ENCODE results near the gene LRP3.

The LRP3 gene

DNA sequence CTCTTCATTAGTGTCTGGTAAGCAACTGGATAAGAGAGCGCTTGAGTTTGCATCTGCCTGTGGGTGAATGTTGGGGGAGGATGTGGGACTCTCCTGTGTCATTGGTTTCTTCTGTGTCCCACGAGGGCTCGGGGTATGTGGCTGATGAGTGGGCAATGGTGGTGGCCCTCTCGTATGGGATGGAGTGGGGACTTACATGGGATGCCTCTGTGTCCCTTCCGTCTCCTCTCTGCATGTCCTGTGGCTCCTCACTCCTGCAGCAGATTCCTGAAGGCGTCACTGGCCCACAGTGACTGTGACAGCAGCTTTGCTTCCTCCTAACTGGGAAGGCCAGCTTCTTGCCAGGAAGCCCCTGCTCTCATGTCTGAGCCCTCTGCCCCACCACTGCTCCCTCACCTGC lies 2.6 kb upstream of the LRP3 start:
- no peak for DNase-seq (ENCODE audit: low spot score)
- Mint-ChIP-seq H3K4me1 (ENCODE audit: low read depth) (peaks cover under 1% of the 10 kb centered on the region), H3K36me3 (ENCODE audit: low read depth) (no peaks in the 10 kb centered on the region), H3K9me3 (no peaks in the 10 kb centered on the region), H3K4me3 (no peak overlapping the region), H3K27me3 (ENCODE audit: low read depth) (peaks cover 46% of the 10 kb centered on the region), H3K27ac (no peak overlapping the region)

DNA sequence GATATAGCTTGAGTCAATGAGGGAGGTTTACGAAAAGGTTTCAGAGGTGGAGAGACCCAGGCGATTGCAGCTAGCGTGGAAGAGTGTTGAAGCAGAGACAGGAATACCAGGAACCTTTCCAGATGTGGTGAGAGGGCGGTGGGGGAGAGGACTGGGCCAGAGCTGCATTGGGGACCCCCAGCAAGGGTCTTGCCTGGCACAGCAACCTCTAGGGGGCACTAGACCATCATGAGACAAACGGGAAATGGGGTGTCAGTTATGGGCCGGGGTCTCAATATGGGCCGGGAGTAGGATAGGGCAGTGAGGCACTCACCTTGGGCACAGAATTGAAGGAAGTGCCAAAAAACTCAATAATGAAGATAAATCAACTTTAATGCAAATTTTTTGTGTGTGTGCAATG lies 2.1 kb upstream of the LRP3 start:
- Mint-ChIP-seq H3K4me1 (ENCODE audit: low read depth) (no peaks in the 10 kb centered on the region), H3K27me3 (ENCODE audit: low read depth) (peaks cover 51% of the 10 kb centered on the region), H3K4me3 (no peak overlapping the region), H3K9me3 (no peaks in the 10 kb centered on the region), H3K27ac (no peak overlapping the region), H3K36me3 (ENCODE audit: low read depth) (no peaks in the 10 kb centered on the region)
- DNase-seq (ENCODE audit: low spot score), result no peak

DNA sequence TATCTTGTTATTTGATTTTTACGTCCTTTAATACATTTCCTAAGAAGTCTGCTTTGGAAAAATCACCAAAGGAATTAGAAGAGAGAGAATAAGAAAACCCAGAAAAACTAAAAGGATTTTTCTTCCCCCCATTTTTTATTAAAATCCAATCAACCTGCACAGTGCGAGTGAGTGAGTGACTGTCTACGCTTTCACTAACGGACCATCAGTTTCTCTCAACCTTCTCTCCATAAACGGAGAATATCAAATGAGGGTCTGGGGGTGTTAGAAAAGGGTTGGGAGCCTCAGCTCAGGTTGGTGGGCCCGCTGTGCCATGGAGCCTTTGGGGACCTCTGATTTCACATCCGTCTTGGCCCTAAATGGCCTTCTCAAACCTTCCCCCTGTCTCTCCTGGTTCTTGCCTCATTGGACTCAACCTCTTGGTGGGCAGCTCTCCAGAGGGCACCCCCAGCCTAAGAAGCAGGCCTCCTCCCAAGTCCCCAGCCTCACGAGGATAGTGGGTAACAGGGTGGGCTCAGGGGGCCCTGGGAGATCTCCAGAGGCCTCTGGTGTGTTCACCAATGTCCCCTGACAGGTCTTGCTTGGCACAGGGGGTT lies 763 bp upstream of the LRP3 start:
- peaks cover 53% of the 10 kb centered on the region for H3K27me3 Mint-ChIP-seq (ENCODE audit: low read depth)

DNA sequence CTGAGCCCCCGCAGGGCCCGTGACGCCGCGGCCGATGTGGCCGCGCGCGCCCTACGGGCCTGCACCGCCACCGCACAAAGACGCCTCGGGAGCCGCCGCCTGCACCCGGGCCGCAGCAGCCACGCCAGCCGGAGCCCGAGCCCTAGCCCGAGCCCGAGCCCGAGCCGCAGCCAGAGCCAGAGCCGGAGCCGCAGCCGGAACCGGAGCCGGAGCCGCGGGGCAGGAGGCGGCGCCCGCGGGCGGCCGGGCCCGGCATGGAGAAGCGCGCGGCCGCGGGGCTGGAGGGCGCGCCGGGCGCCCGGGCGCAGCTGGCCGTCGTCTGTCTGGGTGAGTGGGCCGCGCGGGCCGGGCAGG lies 379 bp downstream of the LRP3 start:
- Mint-ChIP-seq H3K36me3 (ENCODE audit: low read depth) (no peaks in the 10 kb centered on the region), H3K27me3 (ENCODE audit: low read depth) (peaks cover 52% of the 10 kb centered on the region), H3K4me1 (ENCODE audit: low read depth) (no peaks in the 10 kb centered on the region), H3K4me3 (no peak overlapping the region), H3K27ac (no peak overlapping the region), H3K9me3 (no peaks in the 10 kb centered on the region)
- DNase-seq (ENCODE audit: low spot score), result no peak

More for the DNA sequence above, 763 bp upstream of the LRP3 start:
- H3K9me3 Mint-ChIP-seq, result no peaks in the 10 kb centered on the region
- no peaks in the 10 kb centered on the region for H3K4me1 Mint-ChIP-seq (ENCODE audit: low read depth)
- DNase-seq (ENCODE audit: low spot score), result no peak
- no peaks in the 10 kb centered on the region for H3K36me3 Mint-ChIP-seq (ENCODE audit: low read depth)
- H3K27ac Mint-ChIP-seq, result no peak overlapping the region
- peak overlapping the region; percentile 29 for H3K4me3 Mint-ChIP-seq

GRCh38 chr19:33194886-33195644 lies 935 bp downstream of the LRP3 start:
- Mint-ChIP-seq H3K27ac (no peak overlapping the region), H3K4me1 (ENCODE audit: low read depth) (no peaks in the 10 kb centered on the region), H3K9me3 (no peaks in the 10 kb centered on the region), H3K36me3 (ENCODE audit: low read depth) (no peaks in the 10 kb centered on the region), H3K4me3 (peak overlapping the region; percentile 29), H3K27me3 (ENCODE audit: low read depth) (peaks cover 49% of the 10 kb centered on the region)
- no peak for DNase-seq (ENCODE audit: low spot score)

DNA sequence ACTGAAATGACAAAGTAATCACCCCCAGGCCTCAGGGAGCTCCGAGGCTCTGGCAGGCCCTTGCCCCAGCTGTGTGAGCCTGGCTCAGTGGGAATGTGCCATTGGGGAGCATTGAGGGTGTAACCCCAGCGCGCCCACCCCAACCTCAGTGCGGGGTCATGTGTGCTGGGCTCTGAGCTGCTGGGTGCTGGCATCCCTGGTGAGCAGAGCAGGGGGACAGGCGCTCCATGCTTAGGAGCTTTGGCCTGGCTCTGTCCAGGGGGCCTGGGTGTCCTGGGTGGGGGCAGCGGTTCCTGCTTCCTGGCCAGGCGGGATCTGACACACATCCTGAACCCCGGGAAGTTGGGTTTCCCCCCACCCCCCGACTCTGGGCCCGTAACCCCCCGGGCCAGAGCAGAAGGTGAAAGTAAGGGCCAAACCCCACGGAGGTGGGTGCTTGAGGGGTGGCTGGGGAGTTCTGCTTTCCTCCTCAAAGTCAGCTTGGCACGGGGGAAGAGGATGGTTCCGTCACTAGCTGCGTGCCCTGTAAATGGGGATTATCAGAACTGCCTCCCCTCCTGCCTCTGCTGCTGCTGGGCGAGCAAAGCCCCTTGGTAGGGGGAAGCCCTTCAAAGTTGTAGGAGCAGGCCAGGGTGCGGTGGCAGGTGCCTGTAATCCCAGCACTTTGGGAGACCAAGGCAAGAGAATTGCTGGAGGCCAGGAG lies 1.7 kb downstream of the LRP3 start:
- Mint-ChIP-seq H3K4me1 (ENCODE audit: low read depth) (no peaks in the 10 kb centered on the region), H3K36me3 (ENCODE audit: low read depth) (no peaks in the 10 kb centered on the region), H3K9me3 (no peaks in the 10 kb centered on the region), H3K4me3 (no peak overlapping the region), H3K27me3 (ENCODE audit: low read depth) (peaks cover 43% of the 10 kb centered on the region), H3K27ac (no peak overlapping the region)
- no peak for DNase-seq (ENCODE audit: low spot score)

GRCh38 chr19:33196446-33197193 lies 2.5 kb downstream of the LRP3 start:
- H3K4me3 Mint-ChIP-seq, result no peak overlapping the region

DNA sequence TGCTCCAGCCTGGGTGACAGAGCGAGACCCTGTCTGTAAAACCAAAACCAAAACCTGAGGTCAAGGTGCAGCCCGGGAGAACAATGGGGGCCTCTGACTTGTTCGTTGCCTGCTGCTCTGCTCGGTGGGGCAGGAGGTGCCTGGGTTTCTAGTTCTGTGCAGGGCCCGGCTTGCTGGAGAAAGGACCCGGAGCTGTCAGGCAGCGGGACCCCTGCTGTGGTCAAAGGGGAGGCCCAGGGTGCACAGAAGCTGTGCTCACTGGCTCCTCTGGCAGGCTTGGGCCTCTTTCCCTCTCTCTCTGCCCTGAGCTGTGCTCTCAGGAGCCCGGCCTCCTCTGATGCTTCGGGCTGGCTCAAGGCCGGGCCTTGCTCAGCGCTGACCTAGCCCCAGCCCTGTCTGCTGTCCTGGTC lies 3.5 kb downstream of the LRP3 start:
- no peaks in the 10 kb centered on the region for H3K4me1 Mint-ChIP-seq (ENCODE audit: low read depth)
- H3K4me3 Mint-ChIP-seq, result no peak overlapping the region
- H3K27me3 Mint-ChIP-seq (ENCODE audit: low read depth), result peaks cover 29% of the 10 kb centered on the region
- no peaks in the 10 kb centered on the region for H3K36me3 Mint-ChIP-seq (ENCODE audit: low read depth)
- no peak for DNase-seq (ENCODE audit: low spot score)
- H3K27ac Mint-ChIP-seq, result no peak overlapping the region
- H3K9me3 Mint-ChIP-seq, result no peaks in the 10 kb centered on the region

More at GRCh38 chr19:33196446-33197193, 2.5 kb downstream of the LRP3 start:
- Mint-ChIP-seq H3K36me3 (ENCODE audit: low read depth) (no peaks in the 10 kb centered on the region), H3K9me3 (no peaks in the 10 kb centered on the region), H3K27ac (no peak overlapping the region), H3K27me3 (ENCODE audit: low read depth) (peaks cover 39% of the 10 kb centered on the region), H3K4me1 (ENCODE audit: low read depth) (no peaks in the 10 kb centered on the region)
- DNase-seq (ENCODE audit: low spot score), result no peak

- no peak overlapping the region for H3K4me3 Mint-ChIP-seq
- no peak overlapping the region for H3K27ac Mint-ChIP-seq
- peaks cover 23% of the 10 kb centered on the region for H3K27me3 Mint-ChIP-seq (ENCODE audit: low read depth)
- no peaks in the 10 kb centered on the region for H3K9me3 Mint-ChIP-seq
- no peak for DNase-seq (ENCODE audit: low spot score)
- no peaks in the 10 kb centered on the region for H3K4me1 Mint-ChIP-seq (ENCODE audit: low read depth)
- no peaks in the 10 kb centered on the region for H3K36me3 Mint-ChIP-seq (ENCODE audit: low read depth)
Measured at GRCh38 chr19:33198169-33198568, 4.0 kb downstream of the LRP3 start.

- no peaks in the 10 kb centered on the region for H3K4me1 Mint-ChIP-seq (ENCODE audit: low read depth)
- peaks cover 16% of the 10 kb centered on the region for H3K27me3 Mint-ChIP-seq (ENCODE audit: low read depth)
- H3K4me3 Mint-ChIP-seq, result no peak overlapping the region
- H3K9me3 Mint-ChIP-seq, result no peaks in the 10 kb centered on the region
- no peak overlapping the region for H3K27ac Mint-ChIP-seq
- no peak for DNase-seq (ENCODE audit: low spot score)
- no peaks in the 10 kb centered on the region for H3K36me3 Mint-ChIP-seq (ENCODE audit: low read depth)
Measured at GRCh38 chr19:33199441-33200265, 5.5 kb downstream of the LRP3 start.

- Mint-ChIP-seq H3K9me3 (no peaks in the 10 kb centered on the region), H3K27me3 (ENCODE audit: low read depth) (peaks cover 7% of the 10 kb centered on the region), H3K36me3 (ENCODE audit: low read depth) (no peaks in the 10 kb centered on the region), H3K4me3 (no peak overlapping the region), H3K4me1 (ENCODE audit: low read depth) (no peaks in the 10 kb centered on the region), H3K27ac (no peak overlapping the region)
- DNase-seq (ENCODE audit: low spot score), result no peak
Measured at GRCh38 chr19:33201473-33201872, 7.3 kb downstream of the LRP3 start.

DNA sequence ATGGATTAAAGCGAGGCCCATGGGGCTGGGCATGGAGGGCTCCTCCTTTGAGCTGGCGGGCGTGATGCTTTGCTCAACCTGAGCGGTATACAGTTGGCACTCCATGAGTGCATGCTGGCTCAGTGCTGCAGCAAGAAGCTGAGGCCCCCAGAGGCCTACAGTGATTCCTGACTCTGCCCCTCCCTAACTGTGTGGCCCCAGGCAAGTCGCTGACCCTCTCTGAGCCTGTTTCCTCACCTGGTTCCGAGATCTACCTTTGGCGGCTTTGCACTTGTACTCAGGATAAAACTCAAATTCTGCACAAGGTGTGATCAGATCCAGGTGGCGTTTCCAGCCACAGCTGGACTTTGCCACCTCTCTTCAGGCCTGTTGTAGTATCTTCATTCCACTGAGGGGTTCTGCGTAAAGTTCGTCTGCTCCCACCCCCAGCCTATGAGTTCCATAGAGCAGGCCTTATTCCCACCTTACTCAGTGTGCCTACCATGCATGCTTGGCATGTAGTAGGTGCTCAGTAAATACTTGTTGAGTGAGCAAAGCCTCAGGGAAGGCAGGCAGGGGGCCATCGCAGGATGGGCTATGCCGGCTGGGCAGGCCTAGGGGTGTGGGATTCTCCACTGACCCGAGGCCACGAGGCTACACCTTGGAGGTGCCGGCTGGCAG lies 7.9 kb downstream of the LRP3 start:
- Mint-ChIP-seq H3K9me3 (no peaks in the 10 kb centered on the region), H3K4me1 (ENCODE audit: low read depth) (no peaks in the 10 kb centered on the region), H3K27ac (no peak overlapping the region), H3K36me3 (ENCODE audit: low read depth) (no peaks in the 10 kb centered on the region), H3K4me3 (no peak overlapping the region), H3K27me3 (ENCODE audit: low read depth) (peaks cover 3% of the 10 kb centered on the region)
- DNase-seq (ENCODE audit: low spot score), result no peak
